Activated naive CD8-positive, alpha-beta T cell treated with anti-CD3 and anti-CD28 coated beads, Interleukin-2, amount 50 U/mL, for 24 hours (primary cell): ENCODE data around the gene BAHCC1.
A peak's percentile ranks its signal among the peaks of the same experiment; 100 is the strongest.

Source experiments
- ATAC-seq: fragments of 150-1000 bp; cut with Tn5 transposase; one replicate; pipeline ENCODE4 v1.10.0; 2021
- DNase-seq: peaks from one replicate; pipeline ENCODE4 v3.0.0; 2021
- H3K27ac Mint-ChIP-seq: one replicate; pipeline ENCODE4 v1.8.0; 2021; ENCODE audit warnings: mild to moderate bottlenecking, mixed read lengths
- H3K27me3 Mint-ChIP-seq: one replicate; pipeline ENCODE4 v1.8.0; 2021; ENCODE audit warnings: mixed read lengths
- H3K36me3 Mint-ChIP-seq: one replicate; pipeline ENCODE4 v1.8.0; 2021; ENCODE audit warnings: low read depth, mixed read lengths
- H3K4me1 Mint-ChIP-seq: one replicate; pipeline ENCODE4 v1.8.0; 2021; ENCODE audit warnings: mixed read lengths
- H3K4me3 Mint-ChIP-seq: one replicate; pipeline ENCODE4 v1.8.0; 2021; ENCODE audit warnings: mild to moderate bottlenecking, moderate library complexity, mixed read lengths
- H3K9me3 Mint-ChIP-seq: one replicate; pipeline ENCODE4 v1.8.0; 2021; ENCODE audit warnings: mixed read lengths

BAHCC1 gene

GRCh38 chr17:81404558-81405165, 9.4 kb downstream of the BAHCC1 start:
- H3K36me3 Mint-ChIP-seq = no peaks in the 10 kb centered on the region
- H3K27ac Mint-ChIP-seq = no peak overlapping the region
- H3K4me1 Mint-ChIP-seq = peaks cover 5% of the 10 kb centered on the region
- H3K27me3 Mint-ChIP-seq = peaks cover 72% of the 10 kb centered on the region
- ATAC-seq (no peak), DNase-seq (no peak)
- no peaks in the 10 kb centered on the region for H3K9me3 Mint-ChIP-seq
- no peak overlapping the region for H3K4me3 Mint-ChIP-seq

GRCh38 chr17:81405411-81405872, 10.2 kb downstream of the BAHCC1 start:
- Mint-ChIP-seq H3K4me3 (no peak overlapping the region), H3K4me1 (peaks cover 2% of the 10 kb centered on the region), H3K27me3 (peaks cover 68% of the 10 kb centered on the region), H3K9me3 (no peaks in the 10 kb centered on the region), H3K36me3 (no peaks in the 10 kb centered on the region), H3K27ac (no peak overlapping the region)
- ATAC-seq = no peak
- no peak for DNase-seq

GRCh38 chr17:81406117-81406953, 11.1 kb downstream of the BAHCC1 start:
- Mint-ChIP-seq H3K4me3 (no peak overlapping the region), H3K9me3 (no peaks in the 10 kb centered on the region), H3K27ac (no peak overlapping the region), H3K27me3 (peaks cover 59% of the 10 kb centered on the region), H3K36me3 (no peaks in the 10 kb centered on the region), H3K4me1 (peaks cover 2% of the 10 kb centered on the region)
- DNase-seq (no peak), ATAC-seq (no peak)

- Mint-ChIP-seq H3K36me3 (no peaks in the 10 kb centered on the region), H3K9me3 (no peaks in the 10 kb centered on the region), H3K4me1 (peaks cover 9% of the 10 kb centered on the region), H3K27me3 (peaks cover 45% of the 10 kb centered on the region), H3K4me3 (no peak overlapping the region), H3K27ac (no peak overlapping the region)
- ATAC-seq (no peak), DNase-seq (no peak)
These were observed 12.8 kb downstream of the BAHCC1 start for GRCh38 chr17:81408049-81408448.

- DNase-seq = no peak
- H3K27ac Mint-ChIP-seq = no peak overlapping the region
- H3K4me3 Mint-ChIP-seq = no peak overlapping the region
- H3K4me1 Mint-ChIP-seq = peaks cover 13% of the 10 kb centered on the region
- H3K36me3 Mint-ChIP-seq = no peaks in the 10 kb centered on the region
- no peaks in the 10 kb centered on the region for H3K9me3 Mint-ChIP-seq
- ATAC-seq = no peak
- H3K27me3 Mint-ChIP-seq = peaks cover 34% of the 10 kb centered on the region
These were observed 14.1 kb downstream of the BAHCC1 start for GRCh38 chr17:81409190-81409935.

GRCh38 chr17:81410852-81411251, 15.6 kb downstream of the BAHCC1 start:
- Mint-ChIP-seq H3K4me1 (peaks cover 13% of the 10 kb centered on the region), H3K4me3 (no peak overlapping the region), H3K27me3 (peaks cover 24% of the 10 kb centered on the region), H3K9me3 (no peaks in the 10 kb centered on the region), H3K36me3 (no peaks in the 10 kb centered on the region), H3K27ac (no peak overlapping the region)
- no peak for DNase-seq
- ATAC-seq = no peak

GRCh38 chr17:81411305-81411704, 16.0 kb downstream of the BAHCC1 start:
- Mint-ChIP-seq H3K27me3 (peaks cover 20% of the 10 kb centered on the region), H3K4me1 (peaks cover 13% of the 10 kb centered on the region), H3K36me3 (no peaks in the 10 kb centered on the region), H3K4me3 (no peak overlapping the region), H3K9me3 (no peaks in the 10 kb centered on the region), H3K27ac (no peak overlapping the region)
- DNase-seq = no peak
- no peak for ATAC-seq

GRCh38 chr17:81412490-81413093, 17.3 kb downstream of the BAHCC1 start:
- Mint-ChIP-seq H3K36me3 (no peaks in the 10 kb centered on the region), H3K9me3 (no peaks in the 10 kb centered on the region), H3K4me1 (peaks cover 13% of the 10 kb centered on the region), H3K27ac (peak overlapping the region; percentile 47), H3K4me3 (no peak overlapping the region), H3K27me3 (peaks cover 14% of the 10 kb centered on the region)
- ATAC-seq = peak; percentile 70
- peak; percentile 69 for DNase-seq

- H3K4me1 Mint-ChIP-seq = peaks cover 13% of the 10 kb centered on the region
- DNase-seq (no peak), ATAC-seq (no peak)
- no peak overlapping the region for H3K27ac Mint-ChIP-seq
- H3K27me3 Mint-ChIP-seq = peaks cover 6% of the 10 kb centered on the region
- no peaks in the 10 kb centered on the region for H3K36me3 Mint-ChIP-seq
- H3K9me3 Mint-ChIP-seq = no peaks in the 10 kb centered on the region
- no peak overlapping the region for H3K4me3 Mint-ChIP-seq
These were observed 18.4 kb downstream of the BAHCC1 start for GRCh38 chr17:81413497-81414135.

GRCh38 chr17:81414756-81415516, 19.7 kb downstream of the BAHCC1 start:
- no peak for ATAC-seq
- peaks cover 13% of the 10 kb centered on the region for H3K4me1 Mint-ChIP-seq
- H3K9me3 Mint-ChIP-seq = no peaks in the 10 kb centered on the region
- H3K4me3 Mint-ChIP-seq = no peak overlapping the region
- H3K27ac Mint-ChIP-seq = no peak overlapping the region
- no peak for DNase-seq
- H3K36me3 Mint-ChIP-seq = no peaks in the 10 kb centered on the region
- H3K27me3 Mint-ChIP-seq = peaks cover 2% of the 10 kb centered on the region

- H3K27me3 Mint-ChIP-seq = peaks cover 2% of the 10 kb centered on the region
- H3K27ac Mint-ChIP-seq = no peak overlapping the region
- no peak overlapping the region for H3K4me3 Mint-ChIP-seq
These were observed 20.4 kb downstream of the BAHCC1 start for GRCh38 chr17:81415681-81416080.

GRCh38 chr17:81416612-81417011, 21.4 kb downstream of the BAHCC1 start:
- no peak overlapping the region for H3K4me3 Mint-ChIP-seq
- peaks cover 11% of the 10 kb centered on the region for H3K4me1 Mint-ChIP-seq
- H3K27me3 Mint-ChIP-seq = peaks cover 2% of the 10 kb centered on the region
- no peaks in the 10 kb centered on the region for H3K9me3 Mint-ChIP-seq
- H3K27ac Mint-ChIP-seq = no peak overlapping the region
- H3K36me3 Mint-ChIP-seq = no peaks in the 10 kb centered on the region
- no peak for DNase-seq
- ATAC-seq = no peak

More at GRCh38 chr17:81415681-81416080, 20.4 kb downstream of the BAHCC1 start:
- H3K9me3 Mint-ChIP-seq = no peaks in the 10 kb centered on the region
- DNase-seq = no peak
- H3K36me3 Mint-ChIP-seq = no peaks in the 10 kb centered on the region
- H3K4me1 Mint-ChIP-seq = peaks cover 13% of the 10 kb centered on the region
- ATAC-seq = no peak

- DNase-seq (no peak), ATAC-seq (no peak)
- Mint-ChIP-seq H3K27me3 (peaks cover 4% of the 10 kb centered on the region), H3K4me3 (no peak overlapping the region), H3K4me1 (peaks cover 10% of the 10 kb centered on the region), H3K27ac (no peak overlapping the region), H3K36me3 (no peaks in the 10 kb centered on the region), H3K9me3 (no peaks in the 10 kb centered on the region)
These were observed 22.0 kb downstream of the BAHCC1 start for GRCh38 chr17:81417049-81417878.
